ENCODE results near the gene BUD31. TPM values are rescaled to one million over a fixed set of nuclear protein-coding genes. Genes with fewer than 3 reads are reported as not detected.

The BUD31 gene
- total RNA-seq, 1 experiment from 2014 or later, result 154 TPM

- ATAC-seq (no peak), DNase-seq (ENCODE audit: low read depth, low spot score) (no peak)
- H2AFZ ChIP-seq (ENCODE audit: low read depth, low read length, poor library complexity, severe bottlenecking), result no peak overlapping the region
- no peak overlapping the region for H3K4me2 ChIP-seq (ENCODE audit: low read length)
- no peaks in the 10 kb centered on the region for H3K4me1 ChIP-seq (ENCODE audit: control insufficient read depth in 1 of 2, insufficient read depth in 2 of 2, low read length in 2 of 2)
- POLR2A ChIA-PET, result no interaction called here
- no peaks in the 10 kb centered on the region for H3K27me3 ChIP-seq (ENCODE audit: insufficient read depth, low read length)
- intact Hi-C loops (cut with micrococcal nuclease), result no loop called here
- no TSS peak for BruUV-seq (replicated peaks)
- H3K9ac ChIP-seq (ENCODE audit: low read length), result no peak overlapping the region
- H3K36me3 ChIP-seq (ENCODE audit: control insufficient read depth in 1 of 2, insufficient read depth in 2 of 2, low read length in 2 of 2), result peaks cover 45 to 54% of the 10 kb centered on the region in 2 experiments; a peak in 3 of 4 replicates
- no peaks in the 10 kb centered on the region for H4K20me1 ChIP-seq (ENCODE audit: insufficient read depth)
- no peaks in the 10 kb centered on the region for H3K9me2 ChIP-seq (ENCODE audit: insufficient read depth)
- no peaks in the 10 kb centered on the region for H3K9me3 ChIP-seq (ENCODE audit: control insufficient read depth in 1 of 2, insufficient read depth in 1 of 2, low read depth in 1 of 2, low read length in 2 of 2)
- CTCF ChIA-PET, result no interaction called here
- H3K79me2 ChIP-seq (ENCODE audit: insufficient read depth, low read length), result peaks cover 13% of the 10 kb centered on the region; the same call in 1 of the 2 replicates
- H3K27ac ChIP-seq (ENCODE audit: low read depth, low read length), result no peak overlapping the region
- TF ChIP-seq, protein P1, sequence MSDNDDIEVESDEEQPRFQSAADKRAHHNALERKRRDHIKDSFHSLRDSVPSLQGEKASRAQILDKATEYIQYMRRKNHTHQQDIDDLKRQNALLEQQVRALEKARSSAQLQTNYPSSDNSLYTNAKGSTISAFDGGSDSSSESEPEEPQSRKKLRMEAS (IDR thresholded peaks at IDR 0.05), result no peak
- no peak for TF ChIP-seq EZH2 (IDR thresholded peaks at IDR 0.05)
- TF ChIP-seq ZNF274 (IDR thresholded peaks at IDR 0.05; ENCODE audit: low read depth, low read length), result no peak
- TF ChIP-seq, protein P2, sequence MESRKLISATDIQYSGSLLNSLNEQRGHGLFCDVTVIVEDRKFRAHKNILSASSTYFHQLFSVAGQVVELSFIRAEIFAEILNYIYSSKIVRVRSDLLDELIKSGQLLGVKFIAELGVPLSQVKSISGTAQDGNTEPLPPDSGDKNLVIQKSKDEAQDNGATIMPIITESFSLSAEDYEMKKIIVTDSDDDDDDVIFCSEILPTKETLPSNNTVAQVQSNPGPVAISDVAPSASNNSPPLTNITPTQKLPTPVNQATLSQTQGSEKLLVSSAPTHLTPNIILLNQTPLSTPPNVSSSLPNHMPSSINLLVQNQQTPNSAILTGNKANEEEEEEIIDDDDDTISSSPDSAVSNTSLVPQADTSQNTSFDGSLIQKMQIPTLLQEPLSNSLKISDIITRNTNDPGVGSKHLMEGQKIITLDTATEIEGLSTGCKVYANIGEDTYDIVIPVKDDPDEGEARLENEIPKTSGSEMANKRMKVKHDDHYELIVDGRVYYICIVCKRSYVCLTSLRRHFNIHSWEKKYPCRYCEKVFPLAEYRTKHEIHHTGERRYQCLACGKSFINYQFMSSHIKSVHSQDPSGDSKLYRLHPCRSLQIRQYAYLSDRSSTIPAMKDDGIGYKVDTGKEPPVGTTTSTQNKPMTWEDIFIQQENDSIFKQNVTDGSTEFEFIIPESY (IDR thresholded peaks at IDR 0.05; ENCODE audit: extremely low read depth, insufficient replicate concordance, low read length), result no peak
- TF ChIP-seq POLR2AphosphoS5 (IDR thresholded peaks at IDR 0.05; ENCODE audit: low read depth, low read length), result no peak
- TF ChIP-seq CEBPB (IDR thresholded peaks at IDR 0.05; ENCODE audit: low read depth), result no peak
- TF ChIP-seq, protein P3, sequence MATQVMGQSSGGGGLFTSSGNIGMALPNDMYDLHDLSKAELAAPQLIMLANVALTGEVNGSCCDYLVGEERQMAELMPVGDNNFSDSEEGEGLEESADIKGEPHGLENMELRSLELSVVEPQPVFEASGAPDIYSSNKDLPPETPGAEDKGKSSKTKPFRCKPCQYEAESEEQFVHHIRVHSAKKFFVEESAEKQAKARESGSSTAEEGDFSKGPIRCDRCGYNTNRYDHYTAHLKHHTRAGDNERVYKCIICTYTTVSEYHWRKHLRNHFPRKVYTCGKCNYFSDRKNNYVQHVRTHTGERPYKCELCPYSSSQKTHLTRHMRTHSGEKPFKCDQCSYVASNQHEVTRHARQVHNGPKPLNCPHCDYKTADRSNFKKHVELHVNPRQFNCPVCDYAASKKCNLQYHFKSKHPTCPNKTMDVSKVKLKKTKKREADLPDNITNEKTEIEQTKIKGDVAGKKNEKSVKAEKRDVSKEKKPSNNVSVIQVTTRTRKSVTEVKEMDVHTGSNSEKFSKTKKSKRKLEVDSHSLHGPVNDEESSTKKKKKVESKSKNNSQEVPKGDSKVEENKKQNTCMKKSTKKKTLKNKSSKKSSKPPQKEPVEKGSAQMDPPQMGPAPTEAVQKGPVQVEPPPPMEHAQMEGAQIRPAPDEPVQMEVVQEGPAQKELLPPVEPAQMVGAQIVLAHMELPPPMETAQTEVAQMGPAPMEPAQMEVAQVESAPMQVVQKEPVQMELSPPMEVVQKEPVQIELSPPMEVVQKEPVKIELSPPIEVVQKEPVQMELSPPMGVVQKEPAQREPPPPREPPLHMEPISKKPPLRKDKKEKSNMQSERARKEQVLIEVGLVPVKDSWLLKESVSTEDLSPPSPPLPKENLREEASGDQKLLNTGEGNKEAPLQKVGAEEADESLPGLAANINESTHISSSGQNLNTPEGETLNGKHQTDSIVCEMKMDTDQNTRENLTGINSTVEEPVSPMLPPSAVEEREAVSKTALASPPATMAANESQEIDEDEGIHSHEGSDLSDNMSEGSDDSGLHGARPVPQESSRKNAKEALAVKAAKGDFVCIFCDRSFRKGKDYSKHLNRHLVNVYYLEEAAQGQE (IDR thresholded peaks at IDR 0.05; ENCODE audit: low read depth), result no peak
- TF ChIP-seq, protein P4, sequence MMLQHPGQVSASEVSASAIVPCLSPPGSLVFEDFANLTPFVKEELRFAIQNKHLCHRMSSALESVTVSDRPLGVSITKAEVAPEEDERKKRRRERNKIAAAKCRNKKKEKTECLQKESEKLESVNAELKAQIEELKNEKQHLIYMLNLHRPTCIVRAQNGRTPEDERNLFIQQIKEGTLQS (IDR thresholded peaks at IDR 0.05), result no peak
- RAD21 ChIA-PET (ENCODE audit: low non-redundant PET in 1 of 2, low total read pairs in 2 of 2, uncharacterized antibody in 2 of 2, unreplicated experiment in 2 of 2), result no interaction called here
- no peak overlapping the region for H3K4me3 ChIP-seq (replicated peaks in 1 of 2; ENCODE audit: low read depth in 1 of 2, low read length in 2 of 2)
Observed at GRCh38 chr7:99449326-99449725, 40.6 kb downstream of the BUD31 start.

All from HCT116 (cell line).